Sigmoid colon (tissue), 7 donors: Measurements from ENCODE around the gene EHD2. TPM values are rescaled to one million over a fixed set of nuclear protein-coding genes. Genes with fewer than 3 reads are reported as not detected.
"Not testable (repeated sequence)": the region's sequence is repeated elsewhere in the genome, so short reads cannot be mapped to it uniquely, and the experiment has no call there.

Source experiments
- DNase-seq: peaks from one replicate; pipeline ENCODE4 v3.0.0-alpha.2; 2019
- H3K27ac ChIP-seq, 4 donors: fragments of 200-600 bp; sonication (generic); one replicate each; pipeline ENCODE4 v1.5.1; 2016 to 2019; ENCODE audit warnings: mild to moderate bottlenecking in 1 of 4
- H3K27me3 ChIP-seq, 3 donors: fragments of 200-600 bp; sonication (generic); one replicate each; pipeline ENCODE4 v1.5.1; 2019; ENCODE audit warnings: mild to moderate bottlenecking in 1 of 3
- H3K36me3 ChIP-seq, 4 donors: fragments of 200-600 bp; sonication (generic); one replicate each; pipeline ENCODE4 v1.5.1; 2016 to 2019
- H3K4me1 ChIP-seq, 4 donors: fragments of 200-600 bp; sonication (generic); one replicate each; pipeline ENCODE4 v1.5.1; 2017 to 2019
- H3K4me3 ChIP-seq, 4 donors: fragments of 200-600 bp; sonication (generic); one replicate each; pipeline ENCODE4 v1.5.1; 2017 to 2019; ENCODE audit warnings: mild to moderate bottlenecking in 2 of 4, moderate library complexity in 1 of 4
- H3K9me3 ChIP-seq, 4 donors: fragments of 200-600 bp in 3 of 4; sonication (generic) in 3 of 4; one replicate each; pipeline versions ENCODE4 v1.5.1 to v1.6.1; 2013 to 2019
- CTCF ChIP-seq, 4 experiments: fragments of 450-650 bp in 3 of 4; fragments of 200-600 bp in 1 of 4; IDR thresholded peaks; one replicate each; pipeline ENCODE4 v1.5.1; 2016 to 2019; ENCODE audit warnings: antibody characterized with exemption in 4 of 4, mild to moderate bottlenecking in 3 of 4, moderate library complexity in 2 of 4
- EP300 ChIP-seq, 4 donors: sonication (generic); formaldehyde crosslinking; IDR thresholded peaks; one replicate each; pipeline ENCODE4 v1.6.1; 2017; ENCODE audit warnings: antibody characterized with exemption in 4 of 4
- POLR2A ChIP-seq, 2 donors: fragments of 450-650 bp; IDR thresholded peaks; one replicate each; pipeline ENCODE4 v1.6.1; 2016; ENCODE audit warnings: antibody characterized with exemption in 2 of 2, mild to moderate bottlenecking in 2 of 2, moderate library complexity in 2 of 2
- POLR2AphosphoS5 ChIP-seq, 4 donors: sonication (generic); formaldehyde crosslinking; IDR thresholded peaks; one replicate each; pipeline ENCODE4 v1.6.1; 2017; ENCODE audit warnings: antibody characterized with exemption in 4 of 4
- WGBS, 2 donors: extraction: QIAGEN DNeasy Blood & Tissue Kit; methylation state at CpG; one replicate each; pipeline ENCODE4 v1.1.7; 2013; 5-methylcytosine and 5-hydroxymethylcytosine counted together
- intact Hi-C: fragments of 100-400 bp; cut with DNase I; formaldehyde crosslinking; loops from one replicate; pipeline ENCODE4 v1.15.1; 2023
- polyA plus RNA-seq, 3 donors: library from polyadenylated mRNA; stranded (reverse); fragments of 200-250 nt; gene quantifications; one replicate each; pipeline ENCODE4 v1.2.3, GENCODE V29; 2013
- total RNA-seq, 4 donors: library from RNA; depleted of rRNA; stranded (reverse); fragments of >200 nt; gene quantifications; one replicate each; pipeline ENCODE4 v1.1.0, GENCODE V29; 2016
- donor health status: healthy with polysubstance abuse.
- donor health status: Bipolar disorder and iron deficiency.
- donor health status: healthy.

EHD2 gene
- total and polyA plus RNA-seq, 7 donors = 3.5 to 184 (median 41.8) TPM

- H3K4me1 ChIP-seq = peaks cover 0 to 11% (median 10%) of the 10 kb centered on the region in 4 donors
- DNase-seq = no peak
- H3K4me3 ChIP-seq = no peak overlapping the region
- TF ChIP-seq EP300 (IDR thresholded peaks at IDR 0.05) = peak in 1 of 4 donors; percentile 60
- TF ChIP-seq POLR2A (IDR thresholded peaks at IDR 0.05) = no peak
- peak in 3 of 4 donors; percentile 28 to 48 (median 38) for TF ChIP-seq POLR2AphosphoS5 (IDR thresholded peaks at IDR 0.05)
- H3K36me3 ChIP-seq = peaks cover 16 to 43% (median 23%) of the 10 kb centered on the region in 4 donors
- WGBS, 2 donors = 80 to 82% methylated on average over 11 of the region's 11 CpGs
- intact Hi-C loops = no loop called here
- H3K27ac ChIP-seq = peak overlapping the region; percentile 62 to 70 (median 66)
- H3K27me3 ChIP-seq = no peaks in the 10 kb centered on the region
- no peaks in the 10 kb centered on the region for H3K9me3 ChIP-seq
Measured at GRCh38 chr19:47704024-47704423, 9.2 kb upstream of the EHD2 start.

DNA sequence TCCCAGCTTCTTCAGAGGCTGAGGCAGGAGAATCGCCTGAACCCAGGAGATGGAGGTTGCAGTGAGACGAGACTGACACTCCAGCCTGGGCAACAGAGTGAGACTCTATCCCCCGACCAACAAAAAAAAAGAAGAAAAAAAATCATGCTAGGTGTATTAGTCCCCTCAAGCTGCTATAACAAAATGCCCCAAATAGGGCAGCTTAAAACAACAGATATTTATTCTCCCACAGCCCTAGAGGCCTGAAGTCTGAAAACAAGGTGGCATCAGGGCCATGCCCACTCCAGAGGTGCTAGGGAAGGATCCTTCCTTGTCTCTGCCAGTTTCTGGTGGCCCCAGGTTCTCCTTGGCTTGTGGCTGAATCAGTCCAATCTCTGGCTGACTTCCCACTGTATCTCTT is 8.6 kb upstream of the EHD2 start:
- H3K36me3 ChIP-seq = peaks cover 14 to 37% (median 20%) of the 10 kb centered on the region in 4 donors
- WGBS, 2 donors = 96 to 97% methylated on average over 3 of the region's 3 CpGs

GRCh38 chr19:47707135-47707925 is 5.9 kb upstream of the EHD2 start:
- Histone ChIP-seq H3K27ac (no peak overlapping the region), H3K4me1 (peaks cover 0 to 11% (median 10%) of the 10 kb centered on the region in 4 donors), H3K4me3 (no peak overlapping the region), H3K9me3 (no peaks in the 10 kb centered on the region), H3K36me3 (peaks cover 1 to 10% (median 4%) of the 10 kb centered on the region in 4 donors), H3K27me3 (no peaks in the 10 kb centered on the region)
- DNase-seq = peak; percentile 88
- TF ChIP-seq POLR2A (IDR thresholded peaks at IDR 0.05) = no peak
- TF ChIP-seq POLR2AphosphoS5 (IDR thresholded peaks at IDR 0.05) = peak in 1 of 4 donors; percentile 14
- TF ChIP-seq CTCF (IDR thresholded peaks at IDR 0.05) = peak; percentile 78 to 93 (median 80)
- WGBS, 2 donors = 18 to 23% methylated on average over 22 of the region's 22 CpGs
- intact Hi-C loops = loop anchor here (1.0 kb wide), 1 partner anchor 271 kb away; no protein-coding TSS in a partner anchor

More for the DNA sequence above, 8.6 kb upstream of the EHD2 start:
- no peak for TF ChIP-seq POLR2A (IDR thresholded peaks at IDR 0.05)
- TF ChIP-seq CTCF (IDR thresholded peaks at IDR 0.05) = no peak
- no peak for TF ChIP-seq POLR2AphosphoS5 (IDR thresholded peaks at IDR 0.05)
- no peak for TF ChIP-seq EP300 (IDR thresholded peaks at IDR 0.05)
- intact Hi-C loops = no loop called here
- Histone ChIP-seq H3K9me3 (no peaks in the 10 kb centered on the region), H3K27me3 (no peaks in the 10 kb centered on the region), H3K4me1 (peaks cover 0 to 11% (median 10%) of the 10 kb centered on the region in 4 donors), H3K4me3 (no peak overlapping the region), H3K27ac (peak overlapping the region; percentile 62 to 70 (median 66))
- no peak for DNase-seq

DNA sequence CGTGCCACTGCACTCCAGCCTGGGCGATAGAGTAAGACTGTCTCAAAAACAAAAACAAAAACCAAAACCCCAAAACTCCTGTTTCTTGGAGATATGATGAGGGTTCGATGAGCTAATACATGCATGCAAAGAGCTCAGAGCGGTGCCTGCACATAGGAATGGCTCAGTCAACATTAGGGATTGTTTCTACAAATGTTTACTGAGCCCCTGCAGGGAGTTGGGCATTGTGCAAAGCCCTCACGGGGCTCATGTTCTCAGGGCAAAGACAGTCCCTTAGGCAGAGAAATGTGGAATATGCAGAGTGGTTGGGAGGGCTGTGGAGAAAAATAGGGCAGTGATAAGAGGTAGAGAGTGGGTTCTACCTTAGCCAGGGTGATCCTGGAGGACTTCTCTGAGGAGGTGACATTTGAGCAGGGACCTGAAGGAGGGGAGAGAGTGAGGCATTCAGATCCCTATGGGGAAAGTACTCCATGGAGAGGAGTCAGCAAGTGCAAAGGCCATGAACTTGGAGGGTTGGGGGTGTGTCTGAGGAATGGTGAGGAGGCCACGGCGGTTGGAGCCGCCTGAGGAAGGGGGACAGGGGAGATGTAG is 1.5 kb upstream of the EHD2 start:
- no peak overlapping the region for H3K4me3 ChIP-seq
- intact Hi-C loops = loop anchor here (5.0 to 10.0 kb wide), 2 partner anchors 71 to 437 kb away; partner anchors contain the start of gene INAFM1
- H3K4me1 ChIP-seq = peaks cover 0 to 30% (median 27%) of the 10 kb centered on the region in 4 donors
- no peak for TF ChIP-seq POLR2AphosphoS5 (IDR thresholded peaks at IDR 0.05)
- TF ChIP-seq POLR2A (IDR thresholded peaks at IDR 0.05) = no peak
- no peak for TF ChIP-seq EP300 (IDR thresholded peaks at IDR 0.05)
- no peak for TF ChIP-seq CTCF (IDR thresholded peaks at IDR 0.05)
- no peaks in the 10 kb centered on the region for H3K9me3 ChIP-seq
- H3K27ac ChIP-seq = no peak overlapping the region
- 64 to 81% methylated on average over 8 of the region's 8 CpGs for WGBS, 2 donors
- H3K36me3 ChIP-seq = peaks cover under 1 to 8% (median 3%) of the 10 kb centered on the region in 4 donors
- no peaks in the 10 kb centered on the region for H3K27me3 ChIP-seq
- no peak for DNase-seq

DNA sequence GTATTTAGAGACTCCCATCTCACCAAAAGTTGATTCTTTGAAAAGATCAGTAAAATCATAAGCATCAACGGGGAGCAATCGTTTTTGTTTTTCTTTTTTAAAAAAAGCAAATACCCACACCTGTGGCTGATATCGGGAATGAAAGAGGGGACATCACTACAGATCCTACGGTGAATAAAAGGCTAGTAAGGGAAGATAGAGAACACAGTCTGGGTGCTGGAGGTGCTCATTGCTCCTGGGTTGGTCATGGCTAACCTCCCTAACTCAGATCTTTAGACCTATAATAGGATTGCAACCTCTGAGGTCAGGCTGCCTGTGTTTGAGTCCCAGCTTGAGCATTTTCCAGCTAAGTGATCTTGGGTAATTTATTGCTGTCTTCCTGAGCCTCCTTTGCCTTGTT is 1.1 kb downstream of the EHD2 start:
- TF ChIP-seq CTCF (IDR thresholded peaks at IDR 0.05) (no peak), EP300 (IDR thresholded peaks at IDR 0.05) (no peak), POLR2AphosphoS5 (IDR thresholded peaks at IDR 0.05) (no peak), POLR2A (IDR thresholded peaks at IDR 0.05) (no peak)
- Histone ChIP-seq H3K36me3 (peaks cover 9 to 16% (median 13%) of the 10 kb centered on the region in 4 donors), H3K27me3 (no peaks in the 10 kb centered on the region), H3K4me3 (peak overlapping the region; percentile 79 to 99 (median 92)), H3K4me1 (peaks cover 0 to 54% (median 52%) of the 10 kb centered on the region in 4 donors), H3K27ac (peak overlapping the region; percentile 95 to 99 (median 96)), H3K9me3 (no peaks in the 10 kb centered on the region)
- 80 to 88% methylated on average over 4 of the region's 4 CpGs for WGBS, 2 donors
- no peak for DNase-seq
- intact Hi-C loops = loop anchor here (5.0 to 10.0 kb wide), 2 partner anchors 68 to 440 kb away; partner anchors contain the start of gene INAFM1

DNA sequence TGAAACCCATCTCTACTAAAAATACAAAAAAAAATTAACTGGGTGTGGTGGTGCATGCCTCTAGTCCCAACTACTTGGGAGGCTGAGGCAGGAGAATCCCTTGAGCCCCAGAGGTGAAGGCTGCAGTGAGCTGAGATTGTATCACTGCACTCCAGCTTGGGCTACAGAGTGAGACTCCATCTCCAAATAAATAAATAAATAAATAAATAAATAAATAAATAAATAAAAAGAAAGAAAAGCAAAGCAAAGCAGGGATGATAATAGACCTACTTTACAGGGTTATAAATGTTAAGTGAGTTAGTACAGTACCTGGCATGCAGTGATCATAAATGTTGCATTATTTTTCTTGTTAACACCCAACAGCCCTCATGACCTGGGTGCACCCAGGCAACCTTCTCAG is 1.6 kb downstream of the EHD2 start:
- H3K36me3 ChIP-seq = peaks cover 9 to 16% (median 13%) of the 10 kb centered on the region in 4 donors
- DNase-seq, H3K27me3 ChIP-seq, H3K9me3 ChIP-seq: not testable (repeated sequence)
- H3K4me1 ChIP-seq = peaks cover 0 to 59% (median 57%) of the 10 kb centered on the region in 4 donors
- intact Hi-C loops = loop anchor here (5.0 to 10.0 kb wide), 2 partner anchors 67 to 440 kb away; partner anchors contain the start of gene INAFM1
- H3K27ac ChIP-seq = peak overlapping the region; percentile 95 to 99 (median 96)
- H3K4me3 ChIP-seq = peak overlapping the region in 3 of 4 donors; percentile 79 to 94 (median 90)
